HepG2 (cell line): ENCODE measurements around the gene CST3. TPM values are rescaled to one million over a fixed set of nuclear protein-coding genes. Genes with fewer than 3 reads are reported as not detected.

Experiments used
- ATAC-seq: fragments of 200-7000 bp; cut with Tn5 transposase; 3 replicates; pipeline ENCODE4 v1.9.1; 2020; ENCODE audit warnings: mild to moderate bottlenecking, moderate library complexity
- BruUV-seq: library from RNA; stranded (reverse); fragments of 400-500 nt; replicated peaks from 2 replicates; lab custom pipeline; 2021; lab: Mats Ljungman, UMichigan
- CTCF ChIA-PET: fragments of 300-600 bp; formaldehyde crosslinking; extraction: SDS; loops from one replicate; lab custom pipeline; 2021; ENCODE audit warnings: low total read pairs, inconsistent platforms, low intra/inter-chr PET ratio; lab: Yijun Ruan, JAX
- POLR2A ChIA-PET: fragments of 350-600 bp; sonication (Branson Sonifier 250); formaldehyde crosslinking; loops from one replicate; lab custom pipeline; 2020; ENCODE audit warnings: antibody characterized with exemption, inconsistent platforms; lab: Yijun Ruan, JAX
- DNase-seq: peaks from one replicate; pipeline ENCODE4 v3.0.0-alpha.2; 2015; ENCODE audit warnings: low spot score
- FAIRE-seq: peaks from 3 replicates; lab custom pipeline; 2011; peaks lifted over from hg19 to GRCh38; lab: Jason Lieb, UNC
- H2AFZ ChIP-seq: one replicate; pipeline ENCODE4 v1.6.1; 2011; ENCODE audit warnings: low read length, inconsistent platforms
- H3K27ac ChIP-seq: fragments of 300-600 bp; 3 replicates; pipeline ENCODE4 v1.8.0; 2011; ENCODE audit warnings: mixed run types, mild to moderate bottlenecking, mixed read lengths, low read length, inconsistent platforms; ENCODE audit not compliant: insufficient read depth; ENCODE audit errors: extremely low read length
- H3K27me3 ChIP-seq, 2 experiments: fragments of 200-600 bp in 1 of 2; 2 replicates in 1 of 2; 3 replicates in 1 of 2; pipeline versions ENCODE4 v1.6.0 to v1.8.0; 2011; ENCODE audit warnings: low read length in 2 of 2, mild to moderate bottlenecking in 2 of 2, moderate library complexity in 2 of 2, inconsistent platforms in 1 of 2; ENCODE audit not compliant: insufficient read depth in 2 of 2, control insufficient read depth in 1 of 2
- H3K36me3 ChIP-seq, 2 experiments: fragments of 200-600 bp in 1 of 2; replicated peaks in 1 of 2; 2 replicates in 1 of 2; 3 replicates in 1 of 2; pipeline versions ENCODE4 v1.5.1 to v1.8.0; 2011; ENCODE audit warnings: low read length in 2 of 2, inconsistent platforms in 1 of 2; ENCODE audit not compliant: insufficient read depth in 2 of 2, control insufficient read depth in 1 of 2
- H3K4me1 ChIP-seq: 2 replicates; pipeline ENCODE4 v1.5.1; 2012; ENCODE audit warnings: low read length, inconsistent platforms; ENCODE audit not compliant: insufficient read depth
- H3K4me2 ChIP-seq: 2 replicates; pipeline ENCODE4 v1.6.0; 2011; ENCODE audit warnings: low read depth, low read length, inconsistent platforms
- H3K4me3 ChIP-seq, 3 experiments: fragments of 200-600 bp in 1 of 3; sonication (generic), shearing (Covaris generic) in 1 of 3; replicated peaks in 1 of 3; 2 replicates each; pipeline ENCODE4 v1.5.1; 2011 to 2016; ENCODE audit warnings: low read length in 3 of 3, inconsistent platforms in 2 of 3, low read depth in 2 of 3, mild to moderate bottlenecking in 2 of 3, control low read depth in 1 of 3, mixed read lengths in 1 of 3; ENCODE audit not compliant: insufficient read depth in 1 of 3
- H3K79me2 ChIP-seq: one replicate; pipeline ENCODE4 v1.6.1; 2011; ENCODE audit warnings: low read length, inconsistent platforms; ENCODE audit not compliant: insufficient read depth
- H3K9ac ChIP-seq: 2 replicates; pipeline ENCODE4 v1.6.0; 2011; ENCODE audit warnings: mild to moderate bottlenecking, low read depth, low read length, inconsistent platforms; ENCODE audit not compliant: insufficient read depth
- H3K9me3 ChIP-seq: 2 replicates; pipeline ENCODE4 v1.5.1; 2012; ENCODE audit warnings: mild to moderate bottlenecking, low read length
- H4K20me1 ChIP-seq: 2 replicates; pipeline ENCODE4 v1.6.0; 2011; ENCODE audit warnings: inconsistent platforms, mild to moderate bottlenecking, low read length, moderate library complexity; ENCODE audit not compliant: insufficient read depth
- DBP ChIP-seq: sonication (generic); formaldehyde crosslinking; IDR thresholded peaks from 2 replicates; pipeline ENCODE4 v1.4.0; 2020; ENCODE audit warnings: missing genetic modification reagents; ENCODE audit errors: not compliant biosample characterization
- GZF1 ChIP-seq: sonication (generic); formaldehyde crosslinking; IDR thresholded peaks from 2 replicates; pipeline ENCODE4 v1.5.1; 2020; ENCODE audit warnings: mild to moderate bottlenecking, missing genetic modification reagents
- SIX4 ChIP-seq: sonication (generic); formaldehyde crosslinking; IDR thresholded peaks from 2 replicates; pipeline ENCODE4 v1.4.0; 2020; ENCODE audit warnings: missing genetic modification reagents
- ZKSCAN8 ChIP-seq: IDR thresholded peaks from 2 replicates; pipeline ENCODE4 v1.6.1; 2016; ENCODE audit warnings: borderline replicate concordance, missing genetic modification reagents, missing compliant biosample characterization
- ZNF747 ChIP-seq: sonication (generic); formaldehyde crosslinking; IDR thresholded peaks from 2 replicates; pipeline ENCODE4 v1.8.1; 2023; ENCODE audit warnings: missing genetic modification reagents, mild to moderate bottlenecking, borderline replicate concordance
- WGBS: methylation state at CpG from one replicate; pipeline ENCODE4 v1.1.6; 2017; ENCODE audit warnings: low lambda C conversion rate; 5-methylcytosine and 5-hydroxymethylcytosine counted together
- in situ Hi-C: cut with HindIII; loops from 2 replicates; pipeline ENCODE4 v1.10.0; 2017; ENCODE audit warnings: low pct_unique_long_range_greater_than_20kb; ENCODE audit not compliant: extremely low pct_ligation_motif_present
- intact Hi-C: fragments of 100-400 bp; cut with micrococcal nuclease; formaldehyde crosslinking; loops from one replicate; pipeline ENCODE4 v1.10.0; 2022; ENCODE audit not compliant: unreplicated experiment
- polyA plus RNA-seq, 8 experiments: library from polyadenylated mRNA; depleted of rRNA in 3 of 8; stranded (reverse) in 7 of 8; unstranded in 1 of 8; fragments of >200 nt; fragmentation: Illumina TruSeq in 4 of 8; extraction: Trizol in 4 of 8; gene quantifications; 2 replicates each; pipeline versions ENCODE4 v1.2.1 to v1.2.3, GENCODE V29; 2011 to 2016; ENCODE audit warnings: low read depth in 4 of 8, missing spikeins in 1 of 8, mixed read lengths in 1 of 8; ENCODE audit not compliant: insufficient read depth in 1 of 8
- total RNA-seq, 5 experiments: library from RNA; depleted of rRNA; stranded (reverse); fragments of >200 nt; fragmentation: Illumina TruSeq; extraction: Trizol; gene quantifications; 2 replicates each; pipeline ENCODE4 v1.2.3, GENCODE V29; 2016; ENCODE audit warnings: low read depth in 1 of 5

The CST3 gene
- total and polyA plus RNA-seq, 2 of the 13 experiments (the other 11 are each of a cell fraction or from before 2014, with no cell fraction given) = 690 to 1,005 TPM

- TF ChIP-seq GZF1 (CRISPR knock-in tag) = no peak
- no peak for TF ChIP-seq SIX4 (CRISPR knock-in tag)
- TF ChIP-seq ZNF747 (CRISPR knock-in tag) = no peak
- TF ChIP-seq, all 625 proteins: peak for 0
These were observed 8.5 kb upstream of the CST3 start (continued) for GRCh38 chr20:23646106-23646873.

- Histone ChIP-seq H3K4me3 (no peak overlapping the region), H3K9ac (no peak overlapping the region), H3K79me2 (no peaks in the 10 kb centered on the region), H3K27ac (no peak overlapping the region), H2AFZ (no peak overlapping the region), H3K27me3 (no peaks in the 10 kb centered on the region), H3K36me3 (no peaks in the 10 kb centered on the region), H3K9me3 (no peaks in the 10 kb centered on the region), H3K4me2 (no peak overlapping the region), H3K4me1 (peaks cover 47% of the 10 kb centered on the region), H4K20me1 (no peaks in the 10 kb centered on the region)
- DNase-seq (no peak), FAIRE-seq (no peak), ATAC-seq (no peak)
- 80% methylated on average over 1 of the region's 1 CpG for WGBS
- intact Hi-C loops = no loop called here
- ChIA-PET POLR2A (no interaction called here), CTCF (no interaction called here)
- in situ Hi-C loops = no loop called here
- no peak for TF ChIP-seq DBP (CRISPR knock-in tag)
- no peak for TF ChIP-seq ZKSCAN8 (CRISPR knock-in tag)
- no TSS peak for BruUV-seq
These were observed 7.8 kb upstream of the CST3 start for GRCh38 chr20:23645575-23645974.
